HL-60 (cell line): ENCODE measurements around the gene BANF2.

Experiments
- DNase-seq, 2 experiments: peaks; one replicate each; pipeline ENCODE4 v3.0.0-alpha.2; 2010 to 2020; ENCODE audit warnings: low read depth in 1 of 2, low spot score in 1 of 2
- H3K27ac ChIP-seq: fragments of 250-450 bp; sonication (Bioruptor Pico); replicated peaks from 2 replicates; pipeline ENCODE4 v1.5.1; 2020; ENCODE audit warnings: mild to moderate bottlenecking, moderate library complexity
- H3K27me3 ChIP-seq: fragments of 250-450 bp; sonication (Bioruptor Pico); 2 replicates; pipeline ENCODE4 v1.5.1; 2021; ENCODE audit warnings: mild to moderate bottlenecking, moderate library complexity; ENCODE audit not compliant: insufficient read depth, poor library complexity, severe bottlenecking
- H3K4me3 ChIP-seq: replicated peaks from 2 replicates; pipeline ENCODE4 v1.5.1; 2011; ENCODE audit warnings: mild to moderate bottlenecking, control low read depth, low read length; ENCODE audit not compliant: insufficient read depth
- CTCF ChIP-seq: IDR thresholded peaks from one replicate; pipeline ENCODE4 v1.5.1; 2011; ENCODE audit warnings: low read length, control low read depth, inconsistent platforms; ENCODE audit not compliant: insufficient read depth
- GABPA ChIP-seq: IDR thresholded peaks from 2 replicates; pipeline ENCODE4 v1.6.1; 2012; ENCODE audit warnings: low read depth
- POLR2AphosphoS5 ChIP-seq: IDR thresholded peaks from 2 replicates; pipeline ENCODE4 v1.6.1; 2012; ENCODE audit warnings: low read depth
- REST ChIP-seq: IDR thresholded peaks from 2 replicates; pipeline ENCODE4 v1.6.1; 2012; ENCODE audit warnings: low read depth; ENCODE audit not compliant: insufficient replicate concordance
- SPI1 ChIP-seq: IDR thresholded peaks from 2 replicates; pipeline ENCODE4 v1.6.1; 2012; ENCODE audit warnings: low read depth, mild to moderate bottlenecking, borderline replicate concordance

Gene BANF2

GRCh38 chr20:17662333-17663039, 37.3 kb upstream of the BANF2 start:
- TF ChIP-seq SPI1 = no peak
- TF ChIP-seq POLR2AphosphoS5 = no peak
- no peak for TF ChIP-seq CTCF
- TF ChIP-seq GABPA = no peak
- TF ChIP-seq REST = no peak
- DNase-seq = no peak
- Histone ChIP-seq H3K4me3 (no peak overlapping the region), H3K27me3 (no peaks in the 10 kb centered on the region), H3K27ac (no peak overlapping the region)

GRCh38 chr20:17663040-17663399, 36.7 kb upstream of the BANF2 start:
- DNase-seq = no peak
- TF ChIP-seq SPI1 (no peak), CTCF (no peak), POLR2AphosphoS5 (no peak), GABPA (no peak), REST (no peak)
- Histone ChIP-seq H3K27me3 (no peaks in the 10 kb centered on the region), H3K4me3 (no peak overlapping the region), H3K27ac (no peak overlapping the region)

GRCh38 chr20:17663486-17663885, 36.3 kb upstream of the BANF2 start:
- DNase-seq = no peak
- Histone ChIP-seq H3K27ac (no peak overlapping the region), H3K4me3 (no peak overlapping the region), H3K27me3 (no peaks in the 10 kb centered on the region)
- no peak for TF ChIP-seq GABPA
- no peak for TF ChIP-seq POLR2AphosphoS5
- TF ChIP-seq SPI1 = no peak
- no peak for TF ChIP-seq CTCF
